Brain microvascular endothelial cell (primary cell): ENCODE results near the gene MCTP2.

ENCODE experiments used
- DNase-seq: peaks from one replicate; pipeline ENCODE4 v3.0.0-alpha.2; 2020
- H3K27ac ChIP-seq: fragments of 250-450 bp; sonication (Bioruptor Pico); 2 replicates; pipeline ENCODE4 v1.5.1; 2020; ENCODE audit warnings: mild to moderate bottlenecking, moderate library complexity
- H3K27me3 ChIP-seq: fragments of 250-450 bp; sonication (Bioruptor Pico); replicated peaks from 2 replicates; pipeline ENCODE4 v1.5.1; 2020; ENCODE audit warnings: mild to moderate bottlenecking
- H3K36me3 ChIP-seq: fragments of 250-450 bp; sonication (Bioruptor Pico); replicated peaks from 2 replicates; pipeline ENCODE4 v1.5.1; 2020; ENCODE audit warnings: mild to moderate bottlenecking
- H3K4me3 ChIP-seq: 2 replicates; pipeline ENCODE4 v1.5.1; 2011; ENCODE audit warnings: low read depth, mild to moderate bottlenecking, control low read depth, low read length, moderate library complexity
- in situ Hi-C: cut with HindIII; loops from 2 replicates; pipeline ENCODE4 v1.10.0; 2017; ENCODE audit warnings: low sequenced_read_pairs, low pct_ligation_motif_present
- TF ChIP-seq, protein P1 (sequence below): IDR thresholded peaks from 2 replicates; pipeline ENCODE4 v1.5.1; 2011; ENCODE audit warnings: low read depth, mild to moderate bottlenecking, moderate library complexity, low read length, control low read depth, inconsistent platforms; ENCODE audit errors: missing control alignments

MCTP2 gene

DNA sequence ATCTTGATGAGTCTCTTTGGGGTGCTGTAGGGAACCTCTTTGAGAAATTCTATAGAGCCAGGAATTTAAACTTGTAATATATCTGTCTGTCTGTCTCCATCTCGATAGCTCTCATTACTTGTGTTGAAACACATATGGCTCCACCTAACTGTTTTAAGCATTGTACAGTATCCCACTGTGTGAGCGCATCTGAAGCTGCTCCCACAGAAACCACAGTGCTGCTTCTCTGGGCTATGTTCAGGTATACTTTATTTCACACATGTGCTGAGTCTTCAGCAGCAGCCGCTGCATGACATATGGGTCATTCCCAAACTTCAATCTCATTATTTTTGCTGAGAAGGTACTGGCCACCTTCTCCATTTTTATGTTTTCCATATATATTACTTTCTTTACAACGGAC lies 63.9 kb downstream of the MCTP2 start:
- Histone ChIP-seq H3K27me3 (no peaks in the 10 kb centered on the region), H3K4me3 (no peak overlapping the region), H3K27ac (no peak overlapping the region), H3K36me3 (no peaks in the 10 kb centered on the region)
- in situ Hi-C loops: no loop called here
- no peak for DNase-seq
- TF ChIP-seq, protein P1, sequence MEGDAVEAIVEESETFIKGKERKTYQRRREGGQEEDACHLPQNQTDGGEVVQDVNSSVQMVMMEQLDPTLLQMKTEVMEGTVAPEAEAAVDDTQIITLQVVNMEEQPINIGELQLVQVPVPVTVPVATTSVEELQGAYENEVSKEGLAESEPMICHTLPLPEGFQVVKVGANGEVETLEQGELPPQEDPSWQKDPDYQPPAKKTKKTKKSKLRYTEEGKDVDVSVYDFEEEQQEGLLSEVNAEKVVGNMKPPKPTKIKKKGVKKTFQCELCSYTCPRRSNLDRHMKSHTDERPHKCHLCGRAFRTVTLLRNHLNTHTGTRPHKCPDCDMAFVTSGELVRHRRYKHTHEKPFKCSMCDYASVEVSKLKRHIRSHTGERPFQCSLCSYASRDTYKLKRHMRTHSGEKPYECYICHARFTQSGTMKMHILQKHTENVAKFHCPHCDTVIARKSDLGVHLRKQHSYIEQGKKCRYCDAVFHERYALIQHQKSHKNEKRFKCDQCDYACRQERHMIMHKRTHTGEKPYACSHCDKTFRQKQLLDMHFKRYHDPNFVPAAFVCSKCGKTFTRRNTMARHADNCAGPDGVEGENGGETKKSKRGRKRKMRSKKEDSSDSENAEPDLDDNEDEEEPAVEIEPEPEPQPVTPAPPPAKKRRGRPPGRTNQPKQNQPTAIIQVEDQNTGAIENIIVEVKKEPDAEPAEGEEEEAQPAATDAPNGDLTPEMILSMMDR: no peak

DNA sequence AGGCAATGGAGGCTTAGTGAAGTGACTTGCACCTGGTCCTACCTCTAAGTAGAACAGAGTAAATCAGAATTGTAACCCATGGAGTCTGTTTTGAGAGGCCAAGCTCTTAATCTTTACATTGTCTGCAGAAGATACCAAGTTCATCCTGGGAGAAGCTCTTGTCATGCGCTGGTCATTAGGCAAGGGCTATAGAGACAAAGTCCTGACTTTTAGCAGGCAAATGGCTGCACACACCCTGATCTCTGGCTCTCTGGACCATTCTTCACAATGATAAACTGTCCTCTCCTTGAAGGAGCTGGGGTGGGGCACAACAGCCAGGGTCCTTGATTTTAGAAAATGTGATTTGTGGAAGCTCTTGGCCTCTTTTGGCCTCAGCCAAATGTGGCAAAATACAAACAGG lies 65.4 kb downstream of the MCTP2 start:
- Histone ChIP-seq H3K27me3 (no peaks in the 10 kb centered on the region), H3K27ac (no peak overlapping the region), H3K4me3 (no peak overlapping the region), H3K36me3 (no peaks in the 10 kb centered on the region)
- TF ChIP-seq, protein P1: no peak
- in situ Hi-C loops: no loop called here
- DNase-seq: no peak

DNA sequence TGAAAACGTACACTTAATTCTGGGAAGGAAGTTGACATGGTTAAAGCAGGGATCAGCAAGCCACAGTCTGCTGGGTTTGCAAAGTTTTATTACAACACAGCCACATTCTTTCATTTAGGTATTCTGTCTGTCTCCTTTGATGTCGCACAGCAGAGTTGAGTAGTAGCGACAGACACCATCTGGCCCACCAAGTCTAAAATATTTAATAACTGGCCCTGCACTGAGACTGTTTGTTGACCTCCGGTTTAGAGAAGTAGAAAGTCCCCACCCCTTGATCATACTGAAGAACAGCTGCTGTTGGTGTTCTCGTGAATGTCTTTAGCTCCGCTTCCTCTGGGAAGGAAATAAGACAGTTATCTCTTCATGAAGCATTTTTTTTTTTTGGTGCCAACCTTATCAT lies 66.2 kb downstream of the MCTP2 start:
- no peaks in the 10 kb centered on the region for H3K36me3 ChIP-seq
- TF ChIP-seq, protein P1: no peak
- in situ Hi-C loops: no loop called here
- H3K27ac ChIP-seq: no peak overlapping the region
- no peak overlapping the region for H3K4me3 ChIP-seq
- no peak for DNase-seq
- no peaks in the 10 kb centered on the region for H3K27me3 ChIP-seq

DNA sequence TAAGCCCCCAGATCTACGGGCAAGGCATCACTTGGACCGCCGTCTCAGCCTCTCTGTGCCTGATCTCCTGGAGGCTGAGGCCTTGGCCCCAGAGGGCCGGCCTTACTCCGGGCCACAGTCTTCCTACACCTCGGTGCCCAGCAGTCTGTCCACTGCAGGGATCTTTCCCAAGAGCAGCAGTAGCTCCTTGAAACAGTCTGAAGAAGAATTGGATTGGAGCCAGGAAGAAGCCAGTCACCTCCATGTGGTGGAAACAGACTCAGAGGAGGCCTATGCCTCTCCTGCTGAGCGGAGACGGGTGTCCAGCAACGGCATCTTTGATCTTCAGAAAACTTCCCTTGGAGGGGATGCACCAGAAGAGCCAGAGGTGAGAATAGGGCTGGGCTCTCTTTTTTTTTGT lies 67.0 kb downstream of the MCTP2 start:
- H3K27ac ChIP-seq: no peak overlapping the region
- no peak overlapping the region for H3K4me3 ChIP-seq
- H3K27me3 ChIP-seq: no peaks in the 10 kb centered on the region
- no peak for DNase-seq
- in situ Hi-C loops: no loop called here
- TF ChIP-seq, protein P1: no peak
- H3K36me3 ChIP-seq: no peaks in the 10 kb centered on the region

DNA sequence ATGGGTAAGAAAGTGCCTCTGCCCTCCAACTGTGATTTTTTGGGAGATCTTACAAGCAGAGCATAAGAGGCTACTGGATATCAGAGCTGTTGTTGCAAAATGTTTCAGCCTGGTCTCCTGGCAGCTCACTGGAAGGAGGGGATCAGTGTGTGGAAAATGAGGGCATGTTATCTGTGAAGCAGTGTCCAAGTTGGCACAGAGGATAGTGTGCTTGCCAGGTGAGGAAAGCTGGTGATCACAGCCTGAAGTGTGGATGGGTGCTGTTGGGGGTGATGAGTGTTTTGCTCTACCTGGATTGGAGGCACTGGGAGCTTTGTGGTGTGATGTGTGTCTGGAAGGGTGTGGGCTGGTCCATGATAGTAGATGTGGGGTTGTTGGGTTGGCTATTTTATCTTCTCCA lies 69.3 kb downstream of the MCTP2 start:
- TF ChIP-seq, protein P1: no peak
- H3K4me3 ChIP-seq: no peak overlapping the region
- no peak for DNase-seq
- no peaks in the 10 kb centered on the region for H3K36me3 ChIP-seq
- no peaks in the 10 kb centered on the region for H3K27me3 ChIP-seq
- no peak overlapping the region for H3K27ac ChIP-seq
- in situ Hi-C loops: no loop called here

DNA sequence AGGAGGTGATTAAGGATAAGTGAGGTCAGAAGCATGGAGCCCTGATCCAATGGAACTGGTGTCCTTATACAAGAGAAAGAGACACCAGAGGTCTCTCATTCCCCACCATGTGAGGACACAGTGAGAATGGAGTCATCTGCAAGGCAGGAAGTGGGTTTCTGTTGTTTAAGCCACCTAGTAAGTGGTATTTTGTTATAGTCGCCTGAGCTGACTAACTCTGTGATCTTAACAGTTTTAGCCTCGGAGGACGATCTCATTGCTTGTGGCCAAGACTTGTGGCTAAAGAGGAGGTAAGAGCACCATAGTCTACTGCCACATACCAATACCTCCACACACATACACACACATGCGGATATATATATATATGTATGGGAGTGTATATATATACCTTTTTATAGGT lies 73.8 kb downstream of the MCTP2 start:
- Histone ChIP-seq H3K27ac (no peak overlapping the region), H3K4me3 (no peak overlapping the region), H3K27me3 (no peaks in the 10 kb centered on the region), H3K36me3 (no peaks in the 10 kb centered on the region)
- no peak for DNase-seq
- TF ChIP-seq, protein P1: no peak
- in situ Hi-C loops: no loop called here
